HG03159 (cell line): ENCODE measurements around the gene TMEM214.

ENCODE experiments used
- ATAC-seq: cut with Tn5 transposase; IDR thresholded peaks from one replicate; pipeline ENCODE4 v1.9.1; 2021; ENCODE audit warnings: mild to moderate bottlenecking, moderate library complexity; ENCODE audit not compliant: unreplicated experiment

The TMEM214 gene

DNA sequence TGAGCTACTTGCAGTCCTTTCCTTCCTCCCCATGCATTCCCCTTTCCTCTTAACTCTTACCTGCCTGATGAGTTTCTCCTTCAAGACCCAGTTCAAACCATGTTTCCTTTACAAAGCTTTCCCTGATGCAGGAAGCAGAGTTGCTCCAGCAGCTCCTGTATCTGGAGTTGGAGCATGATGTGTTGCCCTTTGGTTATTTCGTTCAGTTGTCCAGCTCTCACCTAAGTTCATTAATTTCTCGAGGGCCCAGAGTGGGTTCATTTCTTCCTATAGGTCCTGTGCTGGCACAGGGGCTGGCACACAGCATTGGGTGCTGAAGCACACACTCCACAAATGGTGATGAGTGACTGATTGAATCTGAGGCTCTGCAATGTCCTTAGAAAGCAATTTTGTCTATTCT lies 23.0 kb upstream of the TMEM214 start:
- ATAC-seq = no peak

DNA sequence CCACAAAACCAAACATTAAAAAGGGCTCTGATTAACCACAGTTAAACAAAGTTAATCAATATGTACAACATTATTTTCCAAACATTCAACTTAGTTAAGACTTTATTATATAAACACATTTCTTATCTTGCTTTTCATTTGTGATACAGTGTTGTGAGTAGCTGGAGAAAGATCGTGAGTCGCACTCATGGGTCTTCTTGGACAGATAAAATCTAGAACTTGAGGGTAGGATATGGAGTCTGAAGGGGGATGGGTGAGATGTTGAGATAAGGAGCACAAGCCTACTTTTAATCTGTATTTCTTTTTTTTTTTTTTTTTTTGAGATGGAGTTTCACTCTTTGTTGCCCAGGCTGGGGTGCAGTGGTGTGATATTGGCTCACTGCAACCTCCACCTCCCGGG lies 22.6 kb upstream of the TMEM214 start:
- ATAC-seq = no peak

- ATAC-seq = no peak
Measured at GRCh38 chr2:27013738-27014137, 19.0 kb upstream of the TMEM214 start.

DNA sequence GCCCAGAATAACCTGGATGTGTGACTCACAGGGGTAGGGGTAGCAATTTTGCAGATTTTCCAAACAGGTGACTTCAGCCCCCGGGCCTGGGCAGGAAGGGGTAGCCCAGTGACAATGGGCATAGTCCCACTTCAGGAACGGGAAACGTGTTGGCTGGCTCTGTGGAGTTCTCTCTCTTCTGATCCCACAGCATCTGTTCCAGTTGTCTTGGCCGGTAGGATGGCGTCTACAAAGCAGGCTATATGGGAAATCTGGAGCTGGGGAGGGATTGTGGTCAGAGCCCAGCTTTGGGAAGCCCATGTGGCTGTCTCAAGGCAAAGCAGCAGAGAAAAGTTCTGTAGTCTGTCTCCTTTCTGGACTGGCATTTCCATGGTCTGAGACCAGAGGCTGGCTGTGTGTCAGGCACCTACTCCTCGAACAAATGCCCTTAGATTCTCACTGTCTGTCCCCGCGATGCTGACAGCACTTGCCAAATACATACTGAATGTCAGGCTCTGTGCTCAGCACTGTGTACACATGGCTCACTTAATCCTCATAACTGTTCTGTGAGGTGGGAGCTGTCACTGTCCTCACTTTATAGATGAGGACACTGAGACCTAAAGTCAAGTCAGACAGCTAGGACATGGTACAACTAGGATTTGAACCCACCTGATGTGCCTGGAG lies 17.9 kb upstream of the TMEM214 start:
- ATAC-seq = no peak

DNA sequence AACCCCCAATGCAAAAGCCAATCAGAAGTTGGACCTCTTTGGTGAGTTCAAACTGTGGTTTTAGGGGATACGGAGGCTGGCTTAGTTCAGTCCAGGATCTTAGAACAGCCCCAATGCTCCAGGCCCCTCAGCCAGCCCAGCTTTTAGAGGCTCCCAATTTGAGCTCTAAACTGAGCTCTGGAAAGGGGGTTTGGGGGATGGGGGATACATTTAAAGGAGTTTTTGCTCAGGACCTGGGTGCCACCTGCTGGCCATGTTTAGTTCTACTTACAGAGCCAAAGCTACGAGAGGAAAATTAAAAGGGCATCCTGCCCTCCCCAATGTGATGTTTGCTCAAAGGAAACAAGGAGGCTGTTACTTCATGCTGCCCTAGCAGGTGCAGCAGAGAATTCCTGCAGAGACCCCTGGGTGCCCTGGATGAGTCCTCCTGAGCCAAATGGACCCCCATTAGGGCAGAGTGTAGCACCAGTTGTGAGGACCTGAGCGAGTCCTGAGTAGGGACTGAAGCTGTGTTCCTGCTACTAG lies 15.9 kb upstream of the TMEM214 start:
- no peak for ATAC-seq

DNA sequence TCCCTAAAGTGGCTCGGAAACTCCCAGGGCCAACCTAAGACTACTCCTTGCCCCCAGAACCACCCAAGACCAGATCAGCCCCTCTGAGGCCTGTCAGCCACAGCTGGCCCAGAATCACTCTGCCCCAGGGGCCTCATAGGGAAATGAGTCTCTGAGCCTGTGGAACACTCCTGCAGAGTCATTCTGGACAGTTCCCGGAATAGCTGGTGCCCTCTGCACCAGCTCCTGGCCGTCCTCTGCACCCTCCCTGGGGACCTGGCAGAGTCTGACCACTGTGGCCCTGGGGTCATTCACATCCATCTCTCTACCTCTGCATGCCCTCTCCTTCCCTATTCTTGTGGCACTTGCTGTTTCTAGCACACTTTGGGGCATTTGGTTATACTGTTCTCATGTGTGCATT lies 14.6 kb upstream of the TMEM214 start:
- no peak for ATAC-seq

DNA sequence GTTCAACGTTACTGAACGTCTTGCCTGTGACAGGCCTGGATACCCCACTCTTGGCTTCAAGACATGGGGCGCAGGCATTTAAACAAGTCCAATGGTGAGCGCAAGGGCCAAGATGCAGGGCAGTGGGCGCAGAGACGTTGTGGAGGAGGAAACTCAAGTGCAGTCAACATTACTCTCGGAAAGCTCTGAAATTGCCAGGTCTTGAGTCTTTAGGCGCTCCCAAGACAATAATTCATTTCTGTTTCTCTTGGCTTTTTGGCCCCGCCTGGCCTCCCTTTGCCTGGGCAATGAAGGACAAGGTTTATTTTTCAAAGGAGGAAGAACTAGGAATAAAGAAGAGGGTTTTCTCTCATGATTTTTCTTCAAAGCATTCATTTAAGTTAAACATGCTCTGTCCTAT lies 13.3 kb upstream of the TMEM214 start:
- no peak for ATAC-seq

GRCh38 chr2:27019931-27020855 lies 12.6 kb upstream of the TMEM214 start:
- no peak for ATAC-seq

DNA sequence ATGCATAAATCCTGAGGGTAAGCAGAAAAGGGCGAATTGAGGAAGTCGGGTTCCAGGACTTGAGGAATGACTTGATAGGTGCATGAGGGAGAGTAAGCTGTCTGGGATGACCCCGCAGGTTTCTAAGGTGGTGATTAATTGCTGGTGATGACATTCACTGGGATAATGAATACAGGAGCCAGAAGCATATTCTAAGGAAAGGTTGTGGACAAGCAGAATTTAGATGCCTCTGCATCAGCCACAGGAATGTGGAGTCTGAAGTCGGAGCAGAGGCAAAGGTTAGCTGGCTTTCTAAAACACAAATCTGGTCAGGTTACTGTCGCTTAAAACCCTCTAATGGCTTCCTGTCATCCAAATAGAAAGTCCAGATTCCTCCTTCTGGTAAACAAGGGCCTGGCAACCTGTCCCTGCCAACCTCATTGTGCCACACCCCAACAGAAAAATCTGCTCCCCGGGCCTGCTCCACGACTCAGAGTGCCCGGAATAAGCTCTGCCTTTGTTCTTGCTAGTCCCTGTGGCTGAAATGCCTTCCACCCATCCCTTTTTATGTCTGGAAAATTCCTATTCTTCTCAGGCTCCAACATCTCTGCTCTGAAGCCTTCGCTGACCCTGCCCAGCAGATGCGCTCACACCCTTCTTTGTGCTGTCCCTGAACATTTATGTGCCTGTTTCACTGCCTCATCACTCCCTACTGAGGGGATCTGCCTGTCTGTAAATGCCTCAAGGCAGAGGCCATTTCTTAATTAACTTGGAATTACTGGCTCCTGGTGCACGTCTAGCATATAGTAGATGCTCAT lies 11.3 kb upstream of the TMEM214 start:
- ATAC-seq = no peak

- no peak for ATAC-seq
Measured at GRCh38 chr2:27023740-27024139, 9.0 kb upstream of the TMEM214 start.

GRCh38 chr2:27024188-27024587 lies 8.6 kb upstream of the TMEM214 start:
- no peak for ATAC-seq

DNA sequence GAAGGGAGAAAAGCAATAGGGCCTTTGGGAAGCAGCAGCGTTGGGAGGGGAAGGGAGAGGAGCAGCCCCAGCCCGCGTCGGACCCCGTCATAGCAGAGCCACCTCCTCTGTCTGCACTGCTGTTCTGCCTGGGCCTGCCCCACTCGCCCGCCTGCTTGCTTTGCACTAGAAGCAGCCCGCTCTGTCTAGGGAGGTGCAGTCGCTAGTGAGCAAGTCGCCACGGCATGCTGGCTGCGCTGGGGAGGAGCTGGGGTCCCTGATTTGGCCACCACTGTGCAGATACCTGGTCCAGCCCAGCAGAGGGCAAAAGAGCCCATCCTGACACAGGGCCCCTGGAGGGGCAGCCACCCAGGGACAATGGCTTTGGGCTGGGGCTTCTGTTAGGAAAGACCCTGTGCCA lies 8.0 kb upstream of the TMEM214 start:
- no peak for ATAC-seq

DNA sequence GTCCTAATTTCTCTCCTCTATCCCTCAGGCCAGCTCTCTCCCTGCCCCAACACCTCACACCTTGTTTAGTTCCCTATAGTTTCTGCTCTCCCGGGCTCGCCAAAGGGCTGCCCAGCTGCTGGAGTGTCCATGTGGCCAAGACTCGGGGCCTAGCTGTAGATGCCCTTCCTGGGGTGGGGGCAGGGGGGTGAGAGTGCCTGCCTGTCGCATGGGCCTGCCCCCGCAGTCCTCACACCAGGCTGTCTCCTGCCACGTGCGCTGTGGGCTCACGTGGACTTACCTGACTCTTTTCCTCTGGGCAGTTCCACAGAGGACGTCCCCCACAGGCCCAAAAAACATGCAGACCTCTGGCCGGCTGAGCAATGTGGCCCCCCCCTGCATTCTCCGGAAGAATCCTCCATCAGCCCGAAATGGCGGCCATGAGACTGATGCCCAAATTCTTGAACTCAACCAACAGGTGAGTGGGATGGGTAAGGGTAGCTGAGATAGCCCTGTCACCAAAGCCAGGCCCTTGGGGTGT lies 7.4 kb upstream of the TMEM214 start:
- ATAC-seq = no peak

DNA sequence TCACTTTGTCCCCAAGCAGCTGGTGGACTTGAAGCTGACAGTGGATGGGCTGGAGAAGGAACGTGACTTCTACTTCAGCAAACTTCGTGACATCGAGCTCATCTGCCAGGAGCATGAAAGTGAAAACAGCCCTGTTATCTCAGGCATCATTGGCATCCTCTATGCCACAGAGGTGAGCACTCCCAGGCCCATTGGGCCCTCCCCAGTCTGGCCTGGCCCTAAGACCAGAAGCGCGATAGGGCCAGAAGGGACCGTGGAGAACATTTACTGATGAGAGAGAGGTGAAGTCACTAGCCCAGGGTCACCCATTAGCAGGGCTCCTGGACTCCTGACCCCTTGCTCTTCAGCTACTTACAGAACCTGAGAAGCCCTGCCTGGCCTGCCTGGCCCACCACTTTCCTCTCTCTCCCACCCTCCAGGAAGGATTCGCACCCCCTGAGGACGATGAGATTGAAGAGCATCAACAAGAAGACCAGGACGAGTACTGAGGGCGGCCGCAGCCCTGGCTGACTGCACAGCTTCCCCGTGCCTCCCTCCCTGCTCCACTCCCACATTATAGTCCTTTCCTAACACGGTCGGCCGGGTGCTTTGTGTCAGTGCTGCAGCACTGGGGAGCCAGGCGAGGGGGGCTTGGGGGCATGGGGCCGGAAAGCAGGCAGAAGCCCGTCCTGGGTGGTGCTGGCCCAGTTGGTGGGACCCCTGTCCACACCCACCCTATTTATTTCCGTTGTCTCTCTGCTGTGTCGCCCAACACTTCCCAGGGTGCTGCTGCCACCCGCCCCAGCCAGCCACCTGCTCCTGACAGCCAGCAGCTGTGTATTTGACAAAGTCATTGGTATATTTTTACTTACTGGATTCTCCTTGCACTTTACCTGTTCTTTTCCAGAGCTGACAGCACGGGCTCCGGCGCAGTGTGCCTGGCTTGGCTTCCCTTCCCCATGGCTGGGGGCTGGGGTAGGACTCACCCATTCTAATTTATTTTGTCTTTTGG lies 6.6 kb upstream of the TMEM214 start:
- ATAC-seq = no peak

DNA sequence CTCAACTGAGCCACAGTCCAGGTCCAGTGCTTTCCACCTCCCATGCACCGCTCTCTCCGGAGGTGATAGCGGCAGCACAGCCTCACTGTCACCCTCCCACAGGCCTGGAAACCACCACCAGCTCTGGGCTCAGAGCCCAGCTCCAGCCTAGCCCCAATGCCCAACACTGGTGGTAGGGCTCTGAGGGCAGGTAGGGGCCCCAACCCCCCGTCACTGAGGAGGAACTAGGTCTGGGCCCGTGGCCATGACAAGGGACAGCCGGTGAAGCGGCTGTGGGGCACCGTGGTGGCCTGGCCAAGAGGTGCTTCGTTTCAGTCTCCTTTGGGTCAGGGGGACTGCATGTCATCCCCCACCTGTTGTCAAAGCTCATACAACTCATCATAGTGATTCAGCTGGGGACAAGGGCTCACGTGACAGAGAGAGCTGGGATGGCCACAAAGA lies 5.5 kb upstream of the TMEM214 start:
- no peak for ATAC-seq

DNA sequence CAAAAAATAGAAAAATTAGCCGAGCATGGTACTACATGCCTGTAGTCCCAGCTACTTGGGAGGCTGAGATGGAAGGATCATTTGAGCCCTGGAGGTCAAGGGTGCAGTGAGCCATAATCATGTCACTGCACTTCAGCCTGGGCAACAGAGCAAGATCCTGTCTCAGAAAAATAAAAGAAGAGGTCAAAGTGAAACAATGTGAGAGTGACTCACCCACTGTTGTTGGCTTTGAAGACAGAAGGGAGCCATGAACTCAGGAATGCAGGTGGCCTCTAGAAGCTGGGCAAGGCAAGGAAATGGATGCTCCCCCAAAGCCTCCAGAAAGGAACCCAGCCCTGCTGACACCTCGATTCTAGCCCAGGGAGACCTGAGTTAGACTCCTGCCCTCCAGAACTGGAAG lies 3.7 kb upstream of the TMEM214 start:
- no peak for ATAC-seq

DNA sequence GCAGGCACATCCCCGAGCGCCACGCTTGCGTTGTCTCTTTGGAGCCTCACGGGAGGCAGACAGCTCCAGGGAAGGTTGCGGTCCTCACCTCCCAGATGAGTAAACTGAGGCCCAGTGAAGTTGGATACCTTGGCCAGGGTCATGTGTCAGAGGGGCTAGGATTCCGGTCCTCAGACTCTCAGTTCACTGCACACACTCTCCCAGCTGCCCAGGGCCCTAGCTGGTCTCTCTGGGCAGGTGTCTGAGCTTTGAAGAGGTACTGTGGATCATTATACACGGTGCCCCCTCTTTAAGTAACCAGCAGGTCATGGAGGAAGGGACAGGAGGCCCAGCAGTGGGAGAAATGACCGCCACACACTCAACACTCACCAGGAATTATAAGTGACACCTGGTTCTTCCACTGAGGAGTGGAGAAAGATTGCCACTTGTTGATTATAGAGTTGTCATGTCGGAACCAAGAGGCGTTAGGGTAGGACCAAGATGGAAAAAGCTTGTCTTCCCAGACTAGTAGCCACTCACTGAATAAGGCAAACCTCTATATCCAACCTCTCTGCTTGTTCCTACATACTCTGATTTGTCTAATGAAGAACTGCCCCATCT lies 588 bp downstream of the TMEM214 start:
- peak; percentile 9 for ATAC-seq

DNA sequence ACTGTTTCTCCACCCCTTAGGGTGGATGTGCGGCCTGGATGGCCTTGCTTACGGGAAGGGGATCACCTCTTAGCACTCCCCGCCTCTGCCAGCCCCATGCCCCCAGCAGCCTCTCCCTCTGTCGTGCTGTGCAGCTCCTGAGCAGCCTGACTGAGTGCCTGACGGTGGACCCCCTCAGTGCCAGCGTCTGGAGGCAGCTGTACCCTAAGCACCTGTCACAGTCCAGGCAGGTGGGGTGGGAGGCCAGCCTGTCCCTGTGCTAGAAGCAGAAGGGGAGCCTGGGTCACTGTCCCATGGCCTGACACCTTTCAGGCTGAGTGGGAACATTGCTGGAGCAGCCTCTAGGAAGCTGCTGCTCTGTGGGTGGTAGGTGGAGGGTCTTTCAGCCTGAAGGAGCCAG lies 5.2 kb downstream of the TMEM214 start:
- ATAC-seq = no peak

DNA sequence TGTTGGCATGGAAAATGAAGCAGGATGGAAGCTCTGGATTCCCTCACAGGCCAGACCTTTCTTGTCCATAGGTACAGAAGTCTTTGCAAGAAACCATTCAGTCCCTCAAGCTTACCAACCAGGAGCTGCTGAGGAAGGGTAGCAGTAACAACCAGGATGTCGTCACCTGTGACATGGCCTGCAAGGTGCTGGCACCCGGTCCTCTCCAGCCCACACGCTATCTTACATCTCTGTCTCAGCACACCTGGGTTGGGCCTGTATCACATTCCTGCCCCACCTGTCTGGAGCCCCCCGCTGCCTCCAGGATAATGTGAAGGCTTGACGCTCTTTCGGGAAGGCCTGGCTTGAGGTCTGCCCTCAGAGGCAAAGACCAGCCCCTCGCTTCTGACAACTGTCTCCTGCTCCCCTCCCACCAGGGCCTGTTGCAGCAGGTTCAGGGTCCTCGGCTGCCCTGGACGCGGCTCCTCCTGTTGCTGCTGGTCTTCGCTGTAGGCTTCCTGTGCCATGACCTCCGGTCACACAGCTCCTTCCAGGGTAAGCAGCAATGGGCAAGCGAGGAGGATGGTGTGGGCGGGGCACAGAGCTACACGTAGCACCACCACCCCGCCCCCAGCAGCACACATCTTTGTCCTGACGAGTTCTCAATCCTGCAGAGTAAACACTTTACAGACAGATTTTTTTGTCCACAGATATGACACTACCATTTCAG lies 6.0 kb downstream of the TMEM214 start:
- no peak for ATAC-seq
